Suprapubic skin (tissue), 4 donors: ENCODE results near the gene MPZL3.

ENCODE experiments used
- CTCF ChIP-seq, 2 donors: fragments of 200-600 bp in 1 of 2; fragments of 450-650 bp in 1 of 2; sonication (generic) in 1 of 2; IDR thresholded peaks; one replicate each; pipeline ENCODE4 v1.5.1; 2016 to 2019; ENCODE audit warnings: antibody characterized with exemption in 2 of 2, mild to moderate bottlenecking in 1 of 2, moderate library complexity in 1 of 2
- EP300 ChIP-seq: sonication (generic); formaldehyde crosslinking; IDR thresholded peaks from one replicate; pipeline ENCODE4 v1.6.1; 2017; ENCODE audit warnings: antibody characterized with exemption
- POLR2A ChIP-seq, 2 donors: fragments of 450-650 bp; IDR thresholded peaks; one replicate each; pipeline ENCODE4 v1.6.1; 2017; ENCODE audit warnings: antibody characterized with exemption in 2 of 2, mild to moderate bottlenecking in 2 of 2, moderate library complexity in 2 of 2
- POLR2AphosphoS5 ChIP-seq, 3 donors: sonication (generic); formaldehyde crosslinking; IDR thresholded peaks; one replicate each; pipeline ENCODE4 v1.6.1; 2017; ENCODE audit warnings: antibody characterized with exemption in 3 of 3

- TF ChIP-seq CTCF (IDR thresholded peaks at IDR 0.05) (no peak), POLR2A (IDR thresholded peaks at IDR 0.05) (no peak), EP300 (no peak), POLR2AphosphoS5 (IDR thresholded peaks at IDR 0.05) (no peak)
These were observed 58.1 kb downstream of the MPZL3 start for GRCh38 chr11:118193910-118194566.
